ENCODE measurements around the gene CAD. TPM values are rescaled to one million over a fixed set of nuclear protein-coding genes. Genes with fewer than 3 reads are reported as not detected.

CAD gene
- total RNA-seq, 1 donor from 2014 or later, result 85.1 TPM

GRCh38 chr2:27218614-27219013 lies 1.4 kb downstream of the CAD start:
- Mint-ChIP-seq H3K4me1 (ENCODE audit: unreplicated experiment) (peaks cover 38% of the 10 kb centered on the region), H3K36me3 (peaks cover 47% of the 10 kb centered on the region), H3K9me3 (no peaks in the 10 kb centered on the region), H3K27ac (peak overlapping the region; percentile 18), H3K27me3 (no peaks in the 10 kb centered on the region), H3K4me3 (peak overlapping the region; percentile 95)
- DNase-seq (ENCODE audit: extremely low spot score, unreplicated experiment), result no peak
- TF ChIP-seq CTCF (conservative IDR thresholded peaks at IDR 0.05), result no peak

GRCh38 chr2:27219091-27219490 lies 1.9 kb downstream of the CAD start:
- no peak overlapping the region for H3K27ac Mint-ChIP-seq

GRCh38 chr2:27220091-27220490 lies 2.9 kb downstream of the CAD start:
- Mint-ChIP-seq H3K27me3 (no peaks in the 10 kb centered on the region), H3K36me3 (peaks cover 50% of the 10 kb centered on the region), H3K9me3 (no peaks in the 10 kb centered on the region), H3K4me3 (no peak overlapping the region), H3K4me1 (ENCODE audit: unreplicated experiment) (peaks cover 34% of the 10 kb centered on the region), H3K27ac (no peak overlapping the region)
- no peak for DNase-seq (ENCODE audit: extremely low spot score, unreplicated experiment)
- no peak for TF ChIP-seq CTCF (conservative IDR thresholded peaks at IDR 0.05)

More at GRCh38 chr2:27219091-27219490, 1.9 kb downstream of the CAD start:
- Mint-ChIP-seq H3K9me3 (no peaks in the 10 kb centered on the region), H3K4me1 (ENCODE audit: unreplicated experiment) (peaks cover 36% of the 10 kb centered on the region), H3K36me3 (peaks cover 47% of the 10 kb centered on the region), H3K4me3 (peak overlapping the region; percentile 95), H3K27me3 (no peaks in the 10 kb centered on the region)
- no peak for TF ChIP-seq CTCF (conservative IDR thresholded peaks at IDR 0.05)
- no peak for DNase-seq (ENCODE audit: extremely low spot score, unreplicated experiment)

GRCh38 chr2:27221166-27221565 lies 4.0 kb downstream of the CAD start:
- H3K4me3 Mint-ChIP-seq, result no peak overlapping the region
- H3K27ac Mint-ChIP-seq, result no peak overlapping the region
- H3K4me1 Mint-ChIP-seq (ENCODE audit: unreplicated experiment), result peaks cover 25% of the 10 kb centered on the region
- peaks cover 42% of the 10 kb centered on the region for H3K36me3 Mint-ChIP-seq
- TF ChIP-seq CTCF (conservative IDR thresholded peaks at IDR 0.05), result no peak
- no peak for DNase-seq (ENCODE audit: extremely low spot score, unreplicated experiment)
- no peaks in the 10 kb centered on the region for H3K27me3 Mint-ChIP-seq
- H3K9me3 Mint-ChIP-seq, result no peaks in the 10 kb centered on the region

GRCh38 chr2:27222407-27222806 lies 5.2 kb downstream of the CAD start:
- TF ChIP-seq CTCF (conservative IDR thresholded peaks at IDR 0.05), result no peak
- H3K4me1 Mint-ChIP-seq (ENCODE audit: unreplicated experiment), result peaks cover 15% of the 10 kb centered on the region
- peaks cover 37% of the 10 kb centered on the region for H3K36me3 Mint-ChIP-seq
- no peak overlapping the region for H3K4me3 Mint-ChIP-seq
- H3K27me3 Mint-ChIP-seq, result no peaks in the 10 kb centered on the region
- H3K9me3 Mint-ChIP-seq, result no peaks in the 10 kb centered on the region
- no peak for DNase-seq (ENCODE audit: extremely low spot score, unreplicated experiment)
- H3K27ac Mint-ChIP-seq, result no peak overlapping the region

GRCh38 chr2:27223416-27223815 lies 6.2 kb downstream of the CAD start:
- DNase-seq (ENCODE audit: extremely low spot score, unreplicated experiment), result no peak
- Mint-ChIP-seq H3K27me3 (no peaks in the 10 kb centered on the region), H3K4me1 (ENCODE audit: unreplicated experiment) (peaks cover 5% of the 10 kb centered on the region), H3K36me3 (peaks cover 35% of the 10 kb centered on the region), H3K27ac (no peak overlapping the region), H3K4me3 (no peak overlapping the region), H3K9me3 (no peaks in the 10 kb centered on the region)
- no peak for TF ChIP-seq CTCF (conservative IDR thresholded peaks at IDR 0.05)
